Activated naive CD4-positive, alpha-beta T cell treated with anti-CD3 and anti-CD28 coated beads for 36 hours (primary cell): ENCODE measurements around the gene ADAM17. TPM values are rescaled to one million over a fixed set of nuclear protein-coding genes. Genes with fewer than 3 reads are reported as not detected.
A peak's percentile ranks its signal among the peaks of the same experiment; 100 is the strongest.
"Not testable (repeated sequence)": the region's sequence is repeated elsewhere in the genome, so short reads cannot be mapped to it uniquely, and the experiment has no call there.

Source experiments
- CTCF ChIA-PET: fragments of 350-600 bp; sonication (Branson Sonifier 250); formaldehyde crosslinking; loops from one replicate; lab custom pipeline; 2021; ENCODE audit warnings: antibody characterized with exemption; lab: Charles Lee
- DNase-seq: peaks from one replicate; pipeline ENCODE4 v3.0.0-alpha.2; 2020
- H3K27ac Mint-ChIP-seq: one replicate; pipeline ENCODE4 v1.8.0; 2021; ENCODE audit warnings: mild to moderate bottlenecking, mixed read lengths
- H3K27me3 Mint-ChIP-seq: one replicate; pipeline ENCODE4 v1.8.0; 2021; ENCODE audit warnings: low read depth, mixed read lengths
- H3K36me3 Mint-ChIP-seq: one replicate; pipeline ENCODE4 v1.8.0; 2021; ENCODE audit warnings: low read depth, mixed read lengths
- H3K4me1 Mint-ChIP-seq: one replicate; pipeline ENCODE4 v1.8.0; 2021; ENCODE audit warnings: low read depth, mixed read lengths
- H3K4me3 Mint-ChIP-seq: one replicate; pipeline ENCODE4 v1.8.0; 2021; ENCODE audit warnings: mild to moderate bottlenecking, moderate library complexity, mixed read lengths
- H3K9me3 Mint-ChIP-seq: one replicate; pipeline ENCODE4 v1.8.0; 2021; ENCODE audit warnings: mixed read lengths
- intact Hi-C: fragments of 100-400 bp; cut with micrococcal nuclease; formaldehyde crosslinking; loops from one replicate; pipeline ENCODE4 v1.15.1; 2023
- total RNA-seq, 2 experiments: library from RNA; stranded (reverse); gene quantifications; one replicate each; pipeline ENCODE4 v1.2.3, GENCODE V29; 2021

The ADAM17 gene
- 10 to 100 TPM; 10.5 to 11.0 TPM for total RNA-seq

DNA sequence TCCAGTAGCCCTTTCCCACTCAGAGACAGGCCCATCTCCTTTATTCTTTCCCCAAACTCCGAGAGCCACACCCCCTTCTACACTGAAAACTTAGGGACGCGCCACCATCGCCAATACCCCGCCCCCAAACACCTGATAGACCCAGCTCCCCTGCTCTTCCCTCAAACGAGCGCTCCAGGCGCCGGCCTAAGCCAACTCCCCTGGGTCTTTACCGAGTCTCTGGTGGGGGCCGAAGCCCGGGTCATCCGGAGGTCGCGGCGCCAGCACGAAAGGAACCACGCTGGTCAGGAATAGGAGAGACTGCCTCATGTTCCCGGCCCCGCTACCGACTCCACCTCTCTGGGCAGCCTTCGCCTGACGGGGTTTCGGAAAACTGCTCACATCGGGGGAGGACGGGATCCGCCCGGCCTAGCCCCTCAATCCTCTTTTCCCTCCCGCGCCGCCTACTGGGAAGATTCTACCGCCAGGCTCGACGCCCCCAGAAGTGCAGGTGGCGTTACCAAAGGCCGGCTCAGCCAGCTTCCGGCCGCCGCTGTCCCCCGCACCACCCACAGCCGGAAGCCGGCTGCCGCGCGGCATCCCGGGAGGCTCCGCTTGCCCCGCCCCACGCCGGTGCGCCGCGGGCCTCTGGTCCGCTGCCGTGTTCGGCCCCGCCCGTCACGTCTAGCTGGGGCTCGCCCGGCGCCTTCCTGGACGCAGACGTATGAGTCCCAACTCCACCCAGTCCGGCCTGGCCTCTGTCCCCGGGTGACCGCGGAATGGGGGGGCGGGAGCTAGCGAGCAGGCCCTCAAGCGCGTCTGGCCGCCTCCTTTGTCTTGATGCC, at the start of gene ADAM17:
TSS of gene ADAM17 (minus strand) at position 534 of the 824 bp plus-strand sequence. CDS start at position 309, 225 bp downstream.
- peaks cover 46% of the 10 kb centered on the region for H3K4me1 Mint-ChIP-seq
- intact Hi-C loops: loop anchor here (1.0 to 10.0 kb wide), 11 partner anchors 62 to 1099 kb away; partner anchors contain the start of genes ASAP2, CPSF3, HPCAL1 and ITGB1BP1
- CTCF ChIA-PET: interaction anchor here (0.6 to 2.0 kb wide), 12 partner anchors 10 to 440 kb away, joined by 3 to 9 read pairs (median 3); no protein-coding TSS in a partner anchor
- H3K27ac Mint-ChIP-seq: peak within 1 kb of the TSS; percentile 96
- H3K9me3 Mint-ChIP-seq: no peaks in the 10 kb centered on the region
- peak; percentile 88 for DNase-seq
- no peaks in the 10 kb centered on the region for H3K36me3 Mint-ChIP-seq
- peak within 1 kb of the TSS; percentile 98 for H3K4me3 Mint-ChIP-seq
- H3K27me3 Mint-ChIP-seq: no peaks in the 10 kb centered on the region

DNA sequence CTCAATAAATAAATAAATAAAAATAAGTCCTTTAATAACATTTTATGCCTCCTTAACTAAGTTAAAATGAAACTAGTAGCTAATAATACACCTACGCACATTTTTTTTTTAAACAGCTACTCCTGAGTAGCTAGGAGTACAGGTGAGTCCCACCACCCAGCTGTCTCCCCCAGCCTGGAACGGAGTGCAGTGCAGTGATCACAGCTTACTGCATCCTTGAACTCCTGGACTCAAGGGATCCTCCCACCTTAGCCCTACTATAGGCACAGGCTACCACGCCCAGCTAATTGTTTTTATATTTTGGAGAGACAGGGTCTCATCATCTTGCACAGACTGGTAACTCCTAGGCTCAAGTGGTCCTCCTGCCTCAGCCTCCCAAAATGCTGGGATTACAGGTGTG, 46.8 kb upstream of the ADAM17 start:
- no peak overlapping the region for H3K27ac Mint-ChIP-seq
- no peak overlapping the region for H3K4me3 Mint-ChIP-seq

DNA sequence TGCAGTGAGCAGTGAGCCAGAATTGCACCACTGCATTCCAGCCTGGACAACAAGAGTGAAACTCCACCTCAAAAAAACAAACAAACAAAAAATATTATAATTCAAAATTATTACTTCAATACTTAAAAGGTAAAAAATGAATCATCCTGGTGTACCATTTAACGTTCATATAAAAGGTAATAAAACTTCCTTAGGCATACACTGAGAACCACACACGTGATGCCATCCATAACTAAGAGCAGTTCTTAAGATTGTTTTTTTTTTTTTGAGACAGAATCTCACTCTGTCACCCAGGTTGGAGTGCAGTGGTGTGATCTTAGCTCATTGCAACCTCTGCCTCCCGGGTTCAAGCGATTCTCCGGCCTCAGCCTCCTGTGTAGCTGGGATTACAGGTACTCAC, 45.8 kb upstream of the ADAM17 start:
- Mint-ChIP-seq H3K36me3 (peaks cover 49% of the 10 kb centered on the region), H3K9me3 (peaks cover 12% of the 10 kb centered on the region), H3K4me1 (peaks cover 47% of the 10 kb centered on the region), H3K27ac (no peak overlapping the region), H3K4me3 (no peak overlapping the region), H3K27me3 (no peaks in the 10 kb centered on the region)
- CTCF ChIA-PET: interaction anchor here (0.7 kb wide), 1 partner anchor 397 kb away, joined by 3 read pairs; no protein-coding TSS in a partner anchor
- intact Hi-C loops: loop anchor here (10.0 kb wide), 1 partner anchor 523 kb away; the partner anchor contains the start of gene RRM2
- no peak for DNase-seq

More for the DNA sequence above, 46.8 kb upstream of the ADAM17 start:
- DNase-seq: no peak
- peaks cover 43% of the 10 kb centered on the region for H3K4me1 Mint-ChIP-seq
- H3K27me3 Mint-ChIP-seq: no peaks in the 10 kb centered on the region
- H3K9me3 Mint-ChIP-seq: peaks cover 13% of the 10 kb centered on the region
- CTCF ChIA-PET: no interaction called here
- intact Hi-C loops: loop anchor here (10.0 kb wide), 1 partner anchor 522 kb away; the partner anchor contains the start of gene RRM2
- H3K36me3 Mint-ChIP-seq: peaks cover 54% of the 10 kb centered on the region

DNA sequence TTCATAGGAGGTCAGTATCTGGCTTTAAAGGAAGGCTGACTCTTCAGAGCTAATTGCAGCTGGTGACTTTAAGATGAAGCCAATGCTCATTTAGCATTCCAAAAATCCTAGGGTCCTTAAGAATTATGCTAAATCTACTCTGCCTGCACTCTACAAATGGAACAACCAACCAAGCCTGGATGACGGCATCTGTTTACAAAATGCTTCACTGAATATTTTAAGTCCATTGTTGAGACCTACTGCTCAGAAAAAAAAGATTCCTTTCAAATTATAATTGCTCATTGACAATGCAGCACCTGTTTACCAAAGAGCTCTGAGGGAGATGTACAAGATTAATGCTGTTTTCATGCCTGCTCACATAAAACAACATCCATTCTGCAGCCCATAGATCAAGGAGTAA, 43.8 kb upstream of the ADAM17 start:
- no peak for DNase-seq
- H3K4me1 Mint-ChIP-seq: peaks cover 52% of the 10 kb centered on the region
- H3K9me3 Mint-ChIP-seq: peaks cover 12% of the 10 kb centered on the region
- intact Hi-C loops: no loop called here
- no peaks in the 10 kb centered on the region for H3K27me3 Mint-ChIP-seq
- H3K27ac Mint-ChIP-seq: no peak overlapping the region
- CTCF ChIA-PET: interaction anchor here (0.7 to 0.9 kb wide), 2 partner anchors 31 to 200 kb away, joined by 3 read pairs; no protein-coding TSS in a partner anchor
- no peak overlapping the region for H3K4me3 Mint-ChIP-seq
- peaks cover 38% of the 10 kb centered on the region for H3K36me3 Mint-ChIP-seq

DNA sequence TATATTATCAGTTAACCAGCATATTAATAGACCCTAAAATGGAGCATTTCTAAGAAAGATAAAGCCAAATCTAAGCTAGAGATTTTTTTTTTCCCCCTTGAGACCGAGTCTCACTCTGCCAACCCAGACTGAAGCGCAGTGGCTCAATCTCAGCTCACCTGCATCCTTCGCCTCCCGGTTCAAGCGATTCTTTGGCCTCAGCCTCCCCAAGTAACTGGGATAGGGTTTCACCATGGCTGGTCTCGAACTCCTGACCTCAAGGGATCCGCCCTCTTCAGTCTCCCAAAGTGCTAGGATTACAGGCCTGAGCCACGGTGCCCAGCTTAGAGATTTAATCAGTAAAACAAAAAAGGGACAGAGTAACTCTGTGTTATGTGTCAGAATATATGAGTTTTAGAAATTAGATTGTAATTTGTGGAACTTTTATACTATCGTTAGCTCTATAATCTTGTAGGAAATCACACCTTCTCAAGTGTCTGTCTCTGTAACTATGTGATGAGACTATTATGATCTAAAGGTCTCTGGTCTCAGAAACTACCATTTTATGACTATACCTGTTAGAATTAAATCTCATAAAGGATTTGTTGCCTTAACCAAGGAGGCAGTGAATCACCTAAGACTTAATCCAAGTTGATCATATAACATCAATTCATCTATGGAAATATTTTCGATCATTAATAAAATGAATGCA, 41.1 kb upstream of the ADAM17 start:
- Mint-ChIP-seq H3K4me3 (no peak overlapping the region), H3K27ac (peak overlapping the region; percentile 62), H3K9me3 (peaks cover 12% of the 10 kb centered on the region), H3K36me3 (peaks cover 31% of the 10 kb centered on the region), H3K27me3 (no peaks in the 10 kb centered on the region), H3K4me1 (peaks cover 64% of the 10 kb centered on the region)
- intact Hi-C loops: no loop called here
- CTCF ChIA-PET: interaction anchor here (0.6 to 0.7 kb wide), 2 partner anchors 45 to 62 kb away, joined by 3 to 5 read pairs; no protein-coding TSS in a partner anchor
- DNase-seq: no peak

DNA sequence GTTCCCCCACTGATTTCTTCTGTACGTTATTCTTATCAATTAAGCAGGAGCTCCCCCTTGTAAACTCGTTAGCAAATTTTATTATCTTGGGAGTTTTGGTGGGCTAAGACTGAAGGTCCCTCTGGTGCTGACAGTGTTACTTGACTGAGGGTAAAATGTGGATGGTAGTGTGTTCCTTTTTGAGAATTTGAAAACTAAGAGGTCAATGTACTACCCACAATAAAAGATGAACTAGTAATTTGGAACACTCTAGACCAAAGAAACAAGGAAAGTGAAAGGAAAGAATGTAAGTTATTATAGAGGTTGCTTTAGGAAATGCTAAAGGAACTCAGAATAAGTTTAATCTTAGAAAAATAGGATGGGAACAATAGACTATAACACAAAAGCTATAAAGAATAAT, 40.1 kb upstream of the ADAM17 start:
- CTCF ChIA-PET: interaction anchor here (0.5 to 0.7 kb wide), 2 partner anchors 61 to 391 kb away, joined by 5 to 7 read pairs; no protein-coding TSS in a partner anchor
- Mint-ChIP-seq H3K9me3 (peaks cover 12% of the 10 kb centered on the region), H3K27me3 (no peaks in the 10 kb centered on the region), H3K27ac (peak overlapping the region; percentile 32), H3K4me3 (peak overlapping the region; percentile 25), H3K36me3 (peaks cover 32% of the 10 kb centered on the region), H3K4me1 (peaks cover 73% of the 10 kb centered on the region)
- intact Hi-C loops: loop anchor here (2.0 kb wide), 2 partner anchors 143 to 157 kb away; no protein-coding TSS in a partner anchor
- DNase-seq: no peak

DNA sequence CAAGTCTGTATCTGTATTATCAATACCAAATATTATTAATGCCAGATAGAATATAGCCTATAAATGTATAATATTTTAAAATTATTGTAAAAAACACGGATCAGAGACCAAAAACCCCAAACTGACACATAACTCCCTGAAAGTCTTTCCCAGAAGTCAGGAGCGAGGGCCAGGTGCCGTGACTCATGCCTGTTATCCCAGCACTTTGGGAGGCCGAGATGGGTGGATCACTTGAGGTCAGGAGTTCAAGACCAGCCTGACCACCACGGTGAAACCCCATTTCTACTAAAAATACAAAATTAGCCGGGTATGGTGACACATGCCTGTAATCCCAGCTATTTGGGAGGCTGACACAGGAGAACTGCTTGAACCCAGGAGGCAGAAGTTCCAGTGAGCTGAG, 39.6 kb upstream of the ADAM17 start:
- H3K4me3 Mint-ChIP-seq, H3K9me3 Mint-ChIP-seq, H3K27me3 Mint-ChIP-seq, DNase-seq: not testable (repeated sequence)
- H3K36me3 Mint-ChIP-seq: peaks cover 30% of the 10 kb centered on the region
- peak overlapping the region; percentile 86 for H3K27ac Mint-ChIP-seq
- CTCF ChIA-PET: interaction anchor here (1.5 kb wide), 1 partner anchor 40 kb away, joined by 5 read pairs; the partner anchor contains the start of gene ADAM17
- H3K4me1 Mint-ChIP-seq: peaks cover 74% of the 10 kb centered on the region
- intact Hi-C loops: loop anchor here (2.0 kb wide), 2 partner anchors 144 to 158 kb away; no protein-coding TSS in a partner anchor

DNA sequence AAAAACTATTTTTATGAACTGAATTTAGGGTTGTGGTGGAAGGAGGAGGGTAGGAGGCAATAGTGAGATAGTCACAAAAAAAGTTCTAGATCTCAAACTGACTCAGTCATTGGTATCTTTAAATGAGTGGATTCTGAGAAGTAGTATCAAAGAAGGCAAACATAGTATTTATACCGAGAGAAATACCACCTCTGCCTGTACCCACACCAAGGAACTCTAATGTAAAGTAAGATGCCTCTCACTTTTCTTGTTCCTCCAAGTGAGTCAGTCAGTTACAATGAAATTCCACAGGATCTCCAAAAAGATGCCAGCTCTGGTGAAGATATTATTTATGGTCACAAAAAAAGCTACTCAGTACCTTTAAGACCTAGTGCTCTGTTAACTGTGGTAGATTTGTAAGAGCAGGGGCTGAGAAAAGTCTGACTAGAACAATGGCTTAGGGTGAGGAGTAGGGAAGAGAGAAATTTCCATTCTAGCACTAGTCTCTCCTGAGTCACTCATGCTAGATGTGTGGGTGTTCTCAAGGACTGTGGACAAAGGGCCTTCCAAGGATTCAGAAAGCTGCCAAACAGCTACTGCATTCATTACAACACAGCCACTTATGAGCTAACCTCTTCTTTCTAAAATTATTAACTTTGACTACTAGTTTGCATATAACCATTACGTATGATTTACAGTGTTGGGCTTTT, 38.9 kb upstream of the ADAM17 start:
- Mint-ChIP-seq H3K9me3 (peaks cover 2% of the 10 kb centered on the region), H3K27ac (peak overlapping the region; percentile 86), H3K4me3 (peak overlapping the region; percentile 1), H3K4me1 (peaks cover 72% of the 10 kb centered on the region), H3K36me3 (peaks cover 29% of the 10 kb centered on the region), H3K27me3 (no peaks in the 10 kb centered on the region)
- CTCF ChIA-PET: interaction anchor here (1.5 kb wide), 1 partner anchor 39 kb away, joined by 5 read pairs; the partner anchor contains the start of gene ADAM17
- DNase-seq: peak; percentile 21
- intact Hi-C loops: loop anchor here (1.0 to 5.0 kb wide), 8 partner anchors 14 to 188 kb away; no protein-coding TSS in a partner anchor

DNA sequence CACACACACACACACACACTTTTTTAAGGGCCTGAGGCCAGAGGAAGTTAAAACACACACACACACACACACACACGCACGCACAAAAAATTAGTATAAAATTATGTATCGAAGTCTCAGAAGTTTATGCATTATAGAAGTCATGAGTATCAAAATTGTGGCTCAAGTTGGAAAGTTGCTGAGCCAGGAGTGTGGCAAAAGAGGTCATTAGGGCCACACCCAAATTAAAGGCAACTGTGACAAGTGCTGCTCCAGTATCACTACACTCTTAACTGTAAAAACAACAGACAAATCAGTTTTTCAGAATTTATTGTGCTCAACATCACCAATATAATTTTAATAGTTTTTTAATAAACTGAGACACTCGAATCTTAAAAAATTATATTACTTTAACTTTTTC, 38.3 kb upstream of the ADAM17 start:
- CTCF ChIA-PET: interaction anchor here (1.5 kb wide), 1 partner anchor 39 kb away, joined by 5 read pairs; the partner anchor contains the start of gene ADAM17
- Mint-ChIP-seq H3K27ac (no peak overlapping the region), H3K27me3 (no peaks in the 10 kb centered on the region), H3K4me3 (no peak overlapping the region), H3K4me1 (peaks cover 69% of the 10 kb centered on the region), H3K9me3 (no peaks in the 10 kb centered on the region), H3K36me3 (peaks cover 25% of the 10 kb centered on the region)
- DNase-seq: no peak
- intact Hi-C loops: loop anchor here (1.0 to 5.0 kb wide), 8 partner anchors 14 to 188 kb away; no protein-coding TSS in a partner anchor

DNA sequence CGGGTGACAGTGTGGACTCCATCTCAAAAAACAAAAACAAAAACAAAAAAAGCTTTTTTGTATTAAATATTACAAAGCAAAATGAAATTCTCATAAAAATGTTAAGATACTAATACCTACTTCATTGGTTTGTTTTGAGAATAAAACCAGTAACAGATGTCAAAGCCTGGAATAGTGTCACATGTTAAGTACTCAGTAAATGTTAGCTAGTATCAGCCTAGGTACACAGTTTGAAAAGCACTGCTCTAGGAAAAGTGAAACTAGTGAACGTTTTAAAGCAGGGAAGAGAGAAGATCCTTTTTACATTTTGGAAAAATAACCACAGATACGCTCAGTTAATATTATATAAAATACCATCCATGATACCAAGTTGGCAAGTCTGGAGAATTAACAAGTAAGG, 37.1 kb upstream of the ADAM17 start:
- Mint-ChIP-seq H3K27me3 (no peaks in the 10 kb centered on the region), H3K4me1 (peaks cover 59% of the 10 kb centered on the region), H3K9me3 (no peaks in the 10 kb centered on the region), H3K27ac (no peak overlapping the region), H3K36me3 (peaks cover 20% of the 10 kb centered on the region), H3K4me3 (no peak overlapping the region)
- DNase-seq: no peak
- CTCF ChIA-PET: interaction anchor here (0.8 kb wide), 1 partner anchor 9 kb away, joined by 4 read pairs; no protein-coding TSS in a partner anchor
- intact Hi-C loops: loop anchor here (5.0 kb wide), 1 partner anchor 100 kb away; no protein-coding TSS in a partner anchor

DNA sequence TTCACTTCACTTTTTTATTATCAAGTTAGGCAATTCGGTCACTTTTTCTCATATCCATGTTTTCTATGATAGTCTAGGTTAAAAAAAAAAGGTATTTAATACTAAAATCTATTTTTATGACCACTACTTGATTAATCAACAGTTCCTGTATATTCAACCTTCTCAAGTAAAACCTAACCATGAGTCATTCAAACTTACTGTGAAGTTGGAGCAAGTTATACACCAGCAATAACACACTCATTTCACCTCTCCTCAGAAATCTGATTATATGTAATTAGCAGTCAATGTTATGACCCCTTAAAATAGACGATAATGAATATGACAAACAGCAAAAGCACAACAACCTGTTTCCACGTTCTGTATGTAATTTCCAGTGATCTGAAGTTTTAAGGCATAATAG, 35.0 kb upstream of the ADAM17 start:
- intact Hi-C loops: loop anchor here (5.0 kb wide), 1 partner anchor 98 kb away; no protein-coding TSS in a partner anchor
- Mint-ChIP-seq H3K4me1 (peaks cover 43% of the 10 kb centered on the region), H3K9me3 (no peaks in the 10 kb centered on the region), H3K27ac (peak overlapping the region; percentile 46), H3K4me3 (no peak overlapping the region), H3K36me3 (peaks cover 29% of the 10 kb centered on the region), H3K27me3 (no peaks in the 10 kb centered on the region)
- DNase-seq: no peak
- CTCF ChIA-PET: no interaction called here
